ENCODE measurements around the gene SFXN1.

SFXN1 gene

GRCh38 chr5:175541264-175541663, 62.9 kb downstream of the SFXN1 start:
- no peak for DNase-seq (ENCODE audit: low read depth)

GRCh38 chr5:175542232-175542965, 64.0 kb downstream of the SFXN1 start:
- no peak for DNase-seq (ENCODE audit: low read depth)

- no peak for DNase-seq (ENCODE audit: low read depth)
Observed at GRCh38 chr5:175542966-175543235, 64.5 kb downstream of the SFXN1 start.

- DNase-seq (ENCODE audit: low read depth) = no peak
Observed at GRCh38 chr5:175544108-175544511, 65.8 kb downstream of the SFXN1 start.

- no peak for DNase-seq (ENCODE audit: low read depth)
Observed at GRCh38 chr5:175544586-175544985, 66.2 kb downstream of the SFXN1 start.

- no peak for DNase-seq (ENCODE audit: low read depth)
Observed at GRCh38 chr5:175547842-175548241, 69.5 kb downstream of the SFXN1 start.

GRCh38 chr5:175548626-175549311, 70.4 kb downstream of the SFXN1 start:
- no peak for DNase-seq (ENCODE audit: low read depth)

GRCh38 chr5:175550055-175550805, 71.9 kb downstream of the SFXN1 start:
- DNase-seq (ENCODE audit: low read depth) = no peak

- no peak for DNase-seq (ENCODE audit: low read depth)
Observed at GRCh38 chr5:175551266-175551665, 72.9 kb downstream of the SFXN1 start.

GRCh38 chr5:175554296-175554695, 75.9 kb downstream of the SFXN1 start:
- DNase-seq (ENCODE audit: low read depth) = no peak

- no peak for DNase-seq (ENCODE audit: low read depth)
Observed at GRCh38 chr5:175555168-175555785, 76.9 kb downstream of the SFXN1 start.

GRCh38 chr5:175556794-175557193, 78.4 kb downstream of the SFXN1 start:
- DNase-seq (ENCODE audit: low read depth) = no peak

GRCh38 chr5:175557778-175558177, 79.4 kb downstream of the SFXN1 start:
- DNase-seq (ENCODE audit: low read depth) = no peak

- DNase-seq (ENCODE audit: low read depth) = no peak
Observed at GRCh38 chr5:175558801-175559480, 80.6 kb downstream of the SFXN1 start.

GRCh38 chr5:175560011-175560410, 81.7 kb downstream of the SFXN1 start:
- DNase-seq (ENCODE audit: low read depth) = no peak

- DNase-seq (ENCODE audit: low read depth) = no peak
Observed at GRCh38 chr5:175561085-175561484, 82.7 kb downstream of the SFXN1 start.

GRCh38 chr5:175564716-175565115, 86.4 kb downstream of the SFXN1 start:
- no peak for DNase-seq (ENCODE audit: low read depth)

- DNase-seq (ENCODE audit: low read depth) = no peak
Observed at GRCh38 chr5:175566697-175567096, 88.3 kb downstream of the SFXN1 start.

GRCh38 chr5:175567954-175568353, 89.6 kb downstream of the SFXN1 start:
- no peak for DNase-seq (ENCODE audit: low read depth)

GRCh38 chr5:175569701-175570100, 91.3 kb downstream of the SFXN1 start:
- no peak for DNase-seq (ENCODE audit: low read depth)

GRCh38 chr5:175572886-175573285, 94.5 kb downstream of the SFXN1 start:
- DNase-seq (ENCODE audit: low read depth) = no peak

Measured in GM04504 (cell line).